GM06990 (cell line): Measurements from ENCODE around the gene MRLN.
"Not testable (repeated sequence)": the region's sequence is repeated elsewhere in the genome, so short reads cannot be mapped to it uniquely, and the experiment has no call there.

Experiments
- DNase-seq: peaks from one replicate; pipeline ENCODE4 v3.0.0-alpha.2; 2011; ENCODE audit not compliant: insufficient read length; ENCODE audit errors: extremely low read depth
- H3K27me3 ChIP-seq: replicated peaks from 2 replicates; pipeline ENCODE4 v1.6.0; 2011; ENCODE audit warnings: low read length; ENCODE audit not compliant: control insufficient read depth, insufficient read depth
- H3K36me3 ChIP-seq: 2 replicates; pipeline ENCODE4 v1.5.1; 2011; ENCODE audit warnings: low read length; ENCODE audit not compliant: control insufficient read depth, insufficient read depth
- H3K4me3 ChIP-seq: replicated peaks from 2 replicates; pipeline ENCODE4 v1.5.1; 2011; ENCODE audit warnings: low read depth, mild to moderate bottlenecking, control low read depth, low read length
- TF ChIP-seq, protein P1 (sequence below): IDR thresholded peaks from 2 replicates; pipeline ENCODE4 v1.5.1; 2011; ENCODE audit warnings: low read length, control low read depth, mild to moderate bottlenecking, inconsistent platforms; ENCODE audit not compliant: insufficient read depth, poor library complexity, severe bottlenecking

MRLN gene

GRCh38 chr10:59750155-59750945 lies 2.9 kb downstream of the MRLN start:
- Histone ChIP-seq H3K27me3 (no peaks in the 10 kb centered on the region), H3K4me3 (no peak overlapping the region), H3K36me3 (no peaks in the 10 kb centered on the region)
- TF ChIP-seq, protein P1, sequence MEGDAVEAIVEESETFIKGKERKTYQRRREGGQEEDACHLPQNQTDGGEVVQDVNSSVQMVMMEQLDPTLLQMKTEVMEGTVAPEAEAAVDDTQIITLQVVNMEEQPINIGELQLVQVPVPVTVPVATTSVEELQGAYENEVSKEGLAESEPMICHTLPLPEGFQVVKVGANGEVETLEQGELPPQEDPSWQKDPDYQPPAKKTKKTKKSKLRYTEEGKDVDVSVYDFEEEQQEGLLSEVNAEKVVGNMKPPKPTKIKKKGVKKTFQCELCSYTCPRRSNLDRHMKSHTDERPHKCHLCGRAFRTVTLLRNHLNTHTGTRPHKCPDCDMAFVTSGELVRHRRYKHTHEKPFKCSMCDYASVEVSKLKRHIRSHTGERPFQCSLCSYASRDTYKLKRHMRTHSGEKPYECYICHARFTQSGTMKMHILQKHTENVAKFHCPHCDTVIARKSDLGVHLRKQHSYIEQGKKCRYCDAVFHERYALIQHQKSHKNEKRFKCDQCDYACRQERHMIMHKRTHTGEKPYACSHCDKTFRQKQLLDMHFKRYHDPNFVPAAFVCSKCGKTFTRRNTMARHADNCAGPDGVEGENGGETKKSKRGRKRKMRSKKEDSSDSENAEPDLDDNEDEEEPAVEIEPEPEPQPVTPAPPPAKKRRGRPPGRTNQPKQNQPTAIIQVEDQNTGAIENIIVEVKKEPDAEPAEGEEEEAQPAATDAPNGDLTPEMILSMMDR = no peak
- no peak for DNase-seq

- TF ChIP-seq, protein P1 = no peak
- peak; percentile 3 for DNase-seq
- H3K27me3 ChIP-seq = no peaks in the 10 kb centered on the region
- H3K36me3 ChIP-seq = no peaks in the 10 kb centered on the region
- H3K4me3 ChIP-seq = no peak overlapping the region
Measured at GRCh38 chr10:59748834-59749233, 4.4 kb downstream of the MRLN start.

GRCh38 chr10:59745163-59745650 lies 8.0 kb downstream of the MRLN start:
- no peaks in the 10 kb centered on the region for H3K27me3 ChIP-seq
- TF ChIP-seq, protein P1 = no peak
- H3K36me3 ChIP-seq = no peaks in the 10 kb centered on the region
- no peak overlapping the region for H3K4me3 ChIP-seq
- DNase-seq = no peak

DNA sequence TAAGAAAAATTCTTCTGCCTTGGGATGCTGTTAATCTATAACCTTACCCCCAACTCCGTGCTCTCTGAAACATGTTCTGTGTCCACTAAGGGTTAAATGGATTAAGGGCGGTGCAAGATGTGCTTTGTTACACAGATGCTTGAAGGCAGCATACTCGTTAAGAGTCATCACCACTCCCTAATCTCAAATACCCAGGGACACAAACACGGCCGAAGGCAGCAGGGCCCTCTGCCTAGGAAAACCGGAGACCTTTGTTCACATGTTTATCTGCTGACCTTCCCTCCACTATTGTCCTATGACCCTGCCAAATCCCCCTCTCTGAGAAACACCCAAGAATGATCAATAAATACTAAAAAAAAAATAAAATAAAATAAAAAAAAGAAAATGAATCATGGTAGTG lies 8.5 kb downstream of the MRLN start:
- not testable (repeated sequence) for H3K4me3 ChIP-seq, DNase-seq, H3K36me3 ChIP-seq, H3K27me3 ChIP-seq

GRCh38 chr10:59744156-59744555 lies 9.1 kb downstream of the MRLN start:
- not testable (repeated sequence) for DNase-seq, H3K4me3 ChIP-seq

DNA sequence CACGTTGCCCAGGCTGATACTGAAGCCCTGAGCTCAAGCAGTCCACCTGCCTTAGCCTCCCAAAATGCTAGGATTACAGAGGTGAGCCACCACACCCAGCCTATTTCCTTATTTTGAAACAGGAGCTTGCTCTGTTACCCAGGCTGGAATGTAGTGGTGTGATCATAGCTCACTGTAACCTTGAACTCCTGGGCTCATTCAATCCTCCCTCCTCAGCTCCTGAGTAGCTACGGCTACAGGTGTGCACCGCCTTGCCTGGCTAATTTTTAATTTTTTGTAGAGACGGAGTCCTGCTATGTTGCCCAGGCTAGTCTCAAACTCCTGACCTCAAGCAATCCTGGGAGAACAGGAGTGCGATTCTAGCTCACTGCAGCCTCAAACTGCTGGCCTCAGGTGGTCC lies 11.7 kb downstream of the MRLN start:
- no peaks in the 10 kb centered on the region for H3K27me3 ChIP-seq
- H3K4me3 ChIP-seq = no peak overlapping the region
- H3K36me3 ChIP-seq = no peaks in the 10 kb centered on the region
- no peak for DNase-seq
- TF ChIP-seq, protein P1 = no peak

More at GRCh38 chr10:59744156-59744555, 9.1 kb downstream of the MRLN start:
- not testable (repeated sequence) for H3K36me3 ChIP-seq, H3K27me3 ChIP-seq

- no peaks in the 10 kb centered on the region for H3K36me3 ChIP-seq
- TF ChIP-seq, protein P1 = no peak
- no peak overlapping the region for H3K4me3 ChIP-seq
- H3K27me3 ChIP-seq = no peaks in the 10 kb centered on the region
- no peak for DNase-seq
Measured at GRCh38 chr10:59741048-59741447, 12.2 kb downstream of the MRLN start.
